Brain microvascular endothelial cell (primary cell): Measurements from ENCODE around the gene CHCHD3.

Source experiments
- DNase-seq: peaks from one replicate; pipeline ENCODE4 v3.0.0-alpha.2; 2020
- H3K27ac ChIP-seq: fragments of 250-450 bp; sonication (Bioruptor Pico); 2 replicates; pipeline ENCODE4 v1.5.1; 2020; ENCODE audit warnings: mild to moderate bottlenecking, moderate library complexity
- H3K27me3 ChIP-seq: fragments of 250-450 bp; sonication (Bioruptor Pico); replicated peaks from 2 replicates; pipeline ENCODE4 v1.5.1; 2020; ENCODE audit warnings: mild to moderate bottlenecking
- H3K36me3 ChIP-seq: fragments of 250-450 bp; sonication (Bioruptor Pico); replicated peaks from 2 replicates; pipeline ENCODE4 v1.5.1; 2020; ENCODE audit warnings: mild to moderate bottlenecking
- H3K4me3 ChIP-seq: 2 replicates; pipeline ENCODE4 v1.5.1; 2011; ENCODE audit warnings: low read depth, mild to moderate bottlenecking, control low read depth, low read length, moderate library complexity
- in situ Hi-C: cut with HindIII; loops from 2 replicates; pipeline ENCODE4 v1.10.0; 2017; ENCODE audit warnings: low sequenced_read_pairs, low pct_ligation_motif_present
- TF ChIP-seq, protein P1 (sequence below): IDR thresholded peaks from 2 replicates; pipeline ENCODE4 v1.5.1; 2011; ENCODE audit warnings: low read depth, mild to moderate bottlenecking, moderate library complexity, low read length, control low read depth, inconsistent platforms; ENCODE audit errors: missing control alignments

CHCHD3 gene

DNA sequence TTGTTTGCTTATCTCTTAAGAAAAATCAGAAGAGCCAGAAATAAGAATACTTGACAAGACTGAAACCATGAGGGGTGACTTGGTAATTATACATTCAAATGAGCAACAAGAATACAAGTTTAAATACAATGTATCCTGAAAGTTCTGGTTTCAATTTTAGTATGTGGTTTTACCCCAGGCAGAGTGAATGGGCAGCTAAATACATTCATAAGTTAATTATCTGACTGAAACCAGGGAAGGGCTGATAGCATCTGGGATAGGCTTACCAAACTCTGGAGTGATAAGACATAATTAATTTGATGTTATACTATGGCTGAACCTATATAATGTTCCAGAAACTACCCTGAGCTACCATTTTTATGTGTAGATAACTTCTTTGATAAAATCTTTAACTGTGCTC lies 253.4 kb downstream of the CHCHD3 start:
- no peak for DNase-seq
- in situ Hi-C loops: no loop called here
- no peak overlapping the region for H3K27ac ChIP-seq
- no peak overlapping the region for H3K4me3 ChIP-seq
- no peaks in the 10 kb centered on the region for H3K36me3 ChIP-seq
- H3K27me3 ChIP-seq: no peaks in the 10 kb centered on the region
- TF ChIP-seq, protein P1, sequence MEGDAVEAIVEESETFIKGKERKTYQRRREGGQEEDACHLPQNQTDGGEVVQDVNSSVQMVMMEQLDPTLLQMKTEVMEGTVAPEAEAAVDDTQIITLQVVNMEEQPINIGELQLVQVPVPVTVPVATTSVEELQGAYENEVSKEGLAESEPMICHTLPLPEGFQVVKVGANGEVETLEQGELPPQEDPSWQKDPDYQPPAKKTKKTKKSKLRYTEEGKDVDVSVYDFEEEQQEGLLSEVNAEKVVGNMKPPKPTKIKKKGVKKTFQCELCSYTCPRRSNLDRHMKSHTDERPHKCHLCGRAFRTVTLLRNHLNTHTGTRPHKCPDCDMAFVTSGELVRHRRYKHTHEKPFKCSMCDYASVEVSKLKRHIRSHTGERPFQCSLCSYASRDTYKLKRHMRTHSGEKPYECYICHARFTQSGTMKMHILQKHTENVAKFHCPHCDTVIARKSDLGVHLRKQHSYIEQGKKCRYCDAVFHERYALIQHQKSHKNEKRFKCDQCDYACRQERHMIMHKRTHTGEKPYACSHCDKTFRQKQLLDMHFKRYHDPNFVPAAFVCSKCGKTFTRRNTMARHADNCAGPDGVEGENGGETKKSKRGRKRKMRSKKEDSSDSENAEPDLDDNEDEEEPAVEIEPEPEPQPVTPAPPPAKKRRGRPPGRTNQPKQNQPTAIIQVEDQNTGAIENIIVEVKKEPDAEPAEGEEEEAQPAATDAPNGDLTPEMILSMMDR: no peak

DNA sequence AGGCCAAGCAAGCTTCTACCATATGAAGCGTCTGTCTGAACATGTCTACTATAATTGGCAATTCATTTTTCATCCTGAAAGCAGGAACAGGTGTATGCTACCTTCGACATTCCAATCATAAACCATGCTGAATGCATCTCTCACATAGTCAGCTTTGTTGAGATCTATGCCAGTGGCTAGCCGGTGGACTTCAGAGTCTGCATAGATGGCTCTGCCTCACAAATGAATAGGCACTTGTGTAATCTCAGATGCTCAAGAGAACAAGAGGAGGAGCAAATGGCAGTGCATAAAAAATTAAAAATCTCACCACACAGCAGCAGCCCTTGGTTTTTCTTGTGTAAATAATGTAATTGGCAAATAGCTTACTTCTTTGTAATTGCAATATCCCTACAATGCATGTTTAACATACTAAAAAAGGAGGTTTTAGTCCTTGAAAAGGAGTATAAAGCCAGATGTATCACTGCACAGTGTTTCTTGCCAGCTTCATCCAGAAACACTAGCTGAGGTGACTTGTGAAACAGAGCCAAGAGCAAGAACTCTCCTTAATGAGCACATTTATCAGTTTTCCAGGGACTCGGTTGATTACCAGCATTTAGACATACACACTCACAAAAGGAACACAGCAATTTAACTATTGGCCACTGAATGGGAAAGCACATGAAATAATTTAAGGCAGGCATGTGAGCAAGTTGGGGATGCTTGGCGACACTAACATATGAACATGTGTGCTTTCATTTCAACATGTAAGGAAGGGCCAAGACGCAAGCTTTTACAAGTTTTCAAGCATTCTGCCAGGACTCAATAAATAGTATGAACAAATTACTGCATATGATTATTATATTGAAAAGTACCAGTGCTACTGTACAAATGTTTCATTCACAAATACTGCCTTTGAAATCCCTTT lies 255.7 kb downstream of the CHCHD3 start:
- no peak for DNase-seq
- no peaks in the 10 kb centered on the region for H3K36me3 ChIP-seq
- no peaks in the 10 kb centered on the region for H3K27me3 ChIP-seq
- no peak overlapping the region for H3K27ac ChIP-seq
- H3K4me3 ChIP-seq: no peak overlapping the region
- TF ChIP-seq, protein P1: no peak
- in situ Hi-C loops: no loop called here

DNA sequence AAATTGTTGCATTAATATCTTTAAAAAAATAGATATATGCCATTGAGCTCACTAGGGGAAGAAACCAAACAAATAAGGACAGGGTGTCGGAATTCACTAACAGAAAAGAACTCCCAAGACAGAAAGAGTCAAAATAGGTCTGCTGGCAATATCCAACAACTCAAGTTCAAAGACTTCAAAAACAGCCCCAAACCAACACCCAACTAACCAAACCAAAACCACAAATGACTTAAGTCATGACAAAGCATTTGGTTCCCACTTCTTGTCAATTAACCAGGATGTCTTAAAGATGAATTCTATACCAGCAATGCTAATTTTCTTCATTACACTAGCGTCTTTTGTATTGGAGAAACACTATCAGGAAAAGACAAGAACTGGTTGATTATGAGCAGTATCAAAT lies 256.7 kb downstream of the CHCHD3 start:
- TF ChIP-seq, protein P1: no peak
- H3K27ac ChIP-seq: no peak overlapping the region
- no peaks in the 10 kb centered on the region for H3K27me3 ChIP-seq
- H3K36me3 ChIP-seq: no peaks in the 10 kb centered on the region
- H3K4me3 ChIP-seq: no peak overlapping the region
- in situ Hi-C loops: no loop called here
- no peak for DNase-seq

DNA sequence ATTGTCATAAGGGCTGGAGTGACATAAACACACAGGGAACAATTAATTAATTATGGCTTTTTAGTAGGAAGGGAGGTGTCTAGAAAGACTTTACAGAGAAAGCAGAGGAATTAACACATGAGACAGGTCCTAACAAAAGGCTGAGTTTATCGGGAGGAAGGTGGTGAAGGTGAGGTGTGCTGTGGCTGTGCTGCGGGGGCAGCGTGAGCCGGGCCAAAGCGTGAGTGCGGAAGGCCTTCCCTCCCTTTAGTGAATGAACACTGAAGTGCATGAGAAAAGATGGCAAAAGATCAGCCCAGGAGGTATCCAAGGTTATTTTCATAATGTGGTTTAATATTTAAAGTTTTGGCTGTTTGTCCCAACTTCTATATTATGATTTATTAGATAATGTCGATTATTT lies 262.2 kb downstream of the CHCHD3 start:
- TF ChIP-seq, protein P1: no peak
- no peak overlapping the region for H3K4me3 ChIP-seq
- in situ Hi-C loops: no loop called here

DNA sequence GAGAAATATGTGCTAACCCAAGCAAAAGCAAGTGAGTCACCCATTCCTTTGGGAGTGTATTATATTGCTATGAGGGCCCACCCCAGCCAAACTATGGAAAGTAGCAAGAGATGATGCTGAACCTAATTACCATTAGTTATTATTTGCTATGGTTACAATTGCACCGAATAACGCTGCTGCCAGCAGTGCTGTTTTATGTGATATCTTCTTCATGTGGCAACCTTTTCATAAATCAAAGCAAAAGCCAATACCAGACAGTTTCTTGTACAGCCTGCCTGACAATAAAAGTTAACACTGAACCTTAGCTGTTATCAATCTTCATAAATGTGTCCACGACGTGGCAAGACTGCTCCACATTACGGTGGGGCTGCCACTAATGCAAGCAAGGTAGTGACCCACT lies 263.9 kb downstream of the CHCHD3 start:
- TF ChIP-seq, protein P1: no peak
- no peaks in the 10 kb centered on the region for H3K36me3 ChIP-seq
- DNase-seq: no peak
- H3K4me3 ChIP-seq: no peak overlapping the region
- in situ Hi-C loops: no loop called here
- H3K27ac ChIP-seq: no peak overlapping the region
- no peaks in the 10 kb centered on the region for H3K27me3 ChIP-seq

More for the DNA sequence above, 262.2 kb downstream of the CHCHD3 start:
- DNase-seq: no peak
- no peaks in the 10 kb centered on the region for H3K36me3 ChIP-seq
- no peaks in the 10 kb centered on the region for H3K27me3 ChIP-seq
- H3K27ac ChIP-seq: no peak overlapping the region
